Measurements from ENCODE around the gene CMTR1. TPM values are rescaled to one million over a fixed set of nuclear protein-coding genes. Genes with fewer than 3 reads are reported as not detected.

CMTR1 gene
- total RNA-seq, 1 experiment from 2014 or later: 28.7 TPM

DNA sequence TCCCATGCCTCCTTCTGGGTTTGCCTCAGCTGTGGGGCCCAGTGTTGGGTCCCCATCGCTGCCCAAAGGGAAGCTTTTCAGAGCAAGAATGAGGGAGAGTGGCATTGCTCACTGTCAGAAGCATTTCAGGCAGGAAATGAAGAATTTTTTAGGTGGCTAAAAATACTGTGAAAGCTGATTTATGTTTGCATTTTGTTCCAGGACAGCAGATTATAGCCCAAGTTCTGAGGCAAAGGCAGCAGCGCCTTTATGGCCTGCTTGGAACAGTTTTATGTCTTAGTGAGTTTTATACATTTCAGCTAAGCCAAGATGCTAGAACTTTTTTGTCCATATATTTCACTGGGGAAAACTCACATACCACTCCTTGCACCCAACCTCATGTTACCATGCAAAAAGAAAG is 71.0 kb downstream of the CMTR1 start:
- CTCF ChIA-PET: no interaction called here
- H3K4me1 ChIP-seq (ENCODE audit: control insufficient read depth in 1 of 2, insufficient read depth in 2 of 2, low read length in 2 of 2): peaks cover under 1 to 12% of the 10 kb centered on the region in 2 experiments; a peak in 3 of 4 replicates
- no TSS peak for BruUV-seq (replicated peaks)
- H3K79me2 ChIP-seq (ENCODE audit: insufficient read depth, low read length): peaks cover 3% of the 10 kb centered on the region; the same call in 1 of the 2 replicates
- no peak overlapping the region for H2AFZ ChIP-seq (ENCODE audit: low read depth, low read length, poor library complexity, severe bottlenecking)
- ATAC-seq: no peak
- H3K9ac ChIP-seq (ENCODE audit: low read length): no peak overlapping the region
- no peak overlapping the region for H3K27ac ChIP-seq (ENCODE audit: low read depth, low read length)
- TF ChIP-seq, protein P1, sequence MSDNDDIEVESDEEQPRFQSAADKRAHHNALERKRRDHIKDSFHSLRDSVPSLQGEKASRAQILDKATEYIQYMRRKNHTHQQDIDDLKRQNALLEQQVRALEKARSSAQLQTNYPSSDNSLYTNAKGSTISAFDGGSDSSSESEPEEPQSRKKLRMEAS (IDR thresholded peaks at IDR 0.05): no peak
- TF ChIP-seq EZH2phosphoT487 (IDR thresholded peaks at IDR 0.05; ENCODE audit: borderline replicate concordance) (no peak), EGR1 (IDR thresholded peaks at IDR 0.05; ENCODE audit: low read depth) (no peak), FOSL1 (IDR thresholded peaks at IDR 0.05; ENCODE audit: low read depth) (no peak)
- no peak overlapping the region for H3K4me3 ChIP-seq (replicated peaks in 1 of 2; ENCODE audit: low read depth in 1 of 2, low read length in 2 of 2)
- no peak for DNase-seq (ENCODE audit: low read depth, low spot score)
- no peaks in the 10 kb centered on the region for H3K36me3 ChIP-seq (ENCODE audit: control insufficient read depth in 1 of 2, insufficient read depth in 2 of 2, low read length in 2 of 2)
- no peak overlapping the region for H3K4me2 ChIP-seq (ENCODE audit: low read length)
- no peaks in the 10 kb centered on the region for H3K27me3 ChIP-seq (ENCODE audit: insufficient read depth, low read length)
- H4K20me1 ChIP-seq (ENCODE audit: insufficient read depth): no peaks in the 10 kb centered on the region
- no peaks in the 10 kb centered on the region for H3K9me2 ChIP-seq (ENCODE audit: insufficient read depth)
- intact Hi-C loops (cut with micrococcal nuclease): no loop called here
- POLR2A ChIA-PET: no interaction called here
- H3K9me3 ChIP-seq (ENCODE audit: control insufficient read depth in 1 of 2, insufficient read depth in 1 of 2, low read depth in 1 of 2, low read length in 2 of 2): no peaks in the 10 kb centered on the region
- RAD21 ChIA-PET (ENCODE audit: low non-redundant PET in 1 of 2, low total read pairs in 2 of 2, uncharacterized antibody in 2 of 2, unreplicated experiment in 2 of 2): no interaction called here

DNA sequence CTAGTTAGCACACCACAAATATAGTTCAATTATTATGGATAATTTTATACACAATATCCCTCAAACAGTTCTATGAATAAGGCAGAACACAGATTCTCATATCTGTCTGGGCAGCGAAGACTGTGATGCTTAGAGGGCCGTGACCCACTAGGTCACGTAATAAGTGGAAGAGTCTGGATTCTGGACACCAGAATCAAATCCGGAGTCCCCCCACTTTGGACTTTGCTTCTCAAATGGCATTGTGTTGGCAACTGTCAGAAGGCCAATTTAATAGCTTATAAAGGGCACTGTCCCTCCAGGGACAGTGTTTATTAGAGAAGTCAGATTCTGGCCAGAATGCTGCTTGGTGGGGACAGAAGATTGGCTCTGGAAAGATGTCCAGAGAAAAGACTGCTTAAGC is 73.5 kb downstream of the CMTR1 start:
- intact Hi-C loops (cut with micrococcal nuclease): no loop called here
- Histone ChIP-seq H3K4me1 (ENCODE audit: control insufficient read depth in 1 of 2, insufficient read depth in 2 of 2, low read length in 2 of 2) (no peaks in the 10 kb centered on the region), H3K36me3 (ENCODE audit: control insufficient read depth in 1 of 2, insufficient read depth in 2 of 2, low read length in 2 of 2) (no peaks in the 10 kb centered on the region), H3K9ac (ENCODE audit: low read length) (no peak overlapping the region), H3K27ac (ENCODE audit: low read depth, low read length) (no peak overlapping the region), H3K4me2 (ENCODE audit: low read length) (no peak overlapping the region), H3K9me2 (ENCODE audit: insufficient read depth) (no peaks in the 10 kb centered on the region), H3K79me2 (ENCODE audit: insufficient read depth, low read length) (no peaks in the 10 kb centered on the region), H2AFZ (ENCODE audit: low read depth, low read length, poor library complexity, severe bottlenecking) (no peak overlapping the region), H3K9me3 (ENCODE audit: control insufficient read depth in 1 of 2, insufficient read depth in 1 of 2, low read depth in 1 of 2, low read length in 2 of 2) (no peaks in the 10 kb centered on the region), H3K27me3 (ENCODE audit: insufficient read depth, low read length) (no peaks in the 10 kb centered on the region), H3K4me3 (replicated peaks in 1 of 2; ENCODE audit: low read depth in 1 of 2, low read length in 2 of 2) (no peak overlapping the region), H4K20me1 (ENCODE audit: insufficient read depth) (no peaks in the 10 kb centered on the region)
- no TSS peak for BruUV-seq (replicated peaks)
- RAD21 ChIA-PET (ENCODE audit: low non-redundant PET in 1 of 2, low total read pairs in 2 of 2, uncharacterized antibody in 2 of 2, unreplicated experiment in 2 of 2): no interaction called here
- DNase-seq (ENCODE audit: low read depth, low spot score) (no peak), ATAC-seq (no peak)
- TF ChIP-seq CBX3 (IDR thresholded peaks at IDR 0.05; ENCODE audit: low read depth) (no peak), REST (IDR thresholded peaks at IDR 0.05; ENCODE audit: low read depth) (no peak), SRF (IDR thresholded peaks at IDR 0.05; ENCODE audit: low read depth) (no peak), TCF7L2 (IDR thresholded peaks at IDR 0.05; ENCODE audit: borderline replicate concordance, extremely low read depth, insufficient read depth, insufficient read length) (no peak), YY1 (IDR thresholded peaks at IDR 0.05; ENCODE audit: extremely low read depth, insufficient replicate concordance, low read depth, low read length) (no peak)
- POLR2A ChIA-PET: no interaction called here
- CTCF ChIA-PET: no interaction called here

Measured in HCT116 (cell line).